ENCODE data around the gene FRYL. TPM values are rescaled to one million over a fixed set of nuclear protein-coding genes. Genes with fewer than 3 reads are reported as not detected.

The FRYL gene
- polyA plus RNA-seq, 3 donors = 10.8 to 15.8 (median 14.4) TPM

DNA sequence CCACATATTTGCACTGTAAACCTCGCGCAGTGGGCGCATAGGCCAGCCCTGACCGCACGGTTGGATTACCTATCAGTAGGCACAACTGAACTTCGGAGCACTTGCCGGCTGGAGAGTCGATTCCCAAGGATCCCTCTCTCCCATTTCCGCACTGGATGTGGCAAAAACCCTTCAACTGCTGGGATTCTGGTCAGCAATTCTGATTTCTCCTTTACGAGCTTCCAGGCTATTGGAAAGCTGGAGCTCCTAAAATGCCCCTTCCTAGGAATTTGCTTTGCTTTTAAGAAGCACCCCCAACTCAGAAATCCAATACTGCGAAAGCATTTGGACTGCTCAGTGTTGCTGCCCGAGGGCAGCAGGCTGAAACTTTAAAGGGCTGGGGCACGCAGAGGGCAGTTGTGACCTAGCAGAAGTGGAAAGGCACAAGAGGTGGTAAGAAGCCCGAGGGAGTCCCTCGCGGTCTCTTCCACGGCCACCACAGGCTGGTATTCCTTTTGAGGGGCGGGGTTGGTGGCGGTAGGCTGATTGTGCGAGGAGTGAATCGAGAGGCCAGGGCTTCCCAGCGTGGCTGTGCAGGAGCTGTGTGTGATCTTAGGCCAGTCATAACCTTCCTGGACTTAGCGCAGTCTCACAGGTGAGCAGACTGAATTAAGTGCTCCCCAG, 288.4 kb downstream of the FRYL start:
- no peak for DNase-seq
- WGBS (ENCODE audit: insufficient coverage) = 77% methylated on average over 19 of the region's 23 CpGs
- Histone ChIP-seq H3K9me3 (replicated peaks in 1 of 2; ENCODE audit: control insufficient read depth in 1 of 2, insufficient read depth in 1 of 2, low read length in 2 of 2) (peaks cover 0 to 3% of the 10 kb centered on the region in 2 donors), H3K4me2 (replicated peaks; ENCODE audit: extremely low read depth, low read length, poor library complexity, severe bottlenecking) (peak overlapping the region; percentile 62), H3K9ac (ENCODE audit: insufficient read depth, low read length, poor library complexity, severe bottlenecking) (no peak overlapping the region), H3K36me3 (replicated peaks in 1 of 2; ENCODE audit: control insufficient read depth in 1 of 2, insufficient read depth in 2 of 2, low read length in 2 of 2) (no peaks in the 10 kb centered on the region), H2AFZ (ENCODE audit: insufficient read depth, low read depth, low read length, poor library complexity, severe bottlenecking) (no peak overlapping the region), H4K20me1 (ENCODE audit: insufficient read depth, low read length) (no peaks in the 10 kb centered on the region), H3K4me3 (replicated peaks in 1 of 3; ENCODE audit: low read depth in 2 of 3, low read length in 3 of 3) (no peak overlapping the region), H3K27ac (ENCODE audit: low read depth in 1 of 2, low read length in 2 of 2) (no peak overlapping the region), H3K4me1 (ENCODE audit: control insufficient read depth in 1 of 2, insufficient read depth in 2 of 2, low read length in 2 of 2) (peaks cover 0 to 15% of the 10 kb centered on the region in 2 donors), H3K27me3 (ENCODE audit: control insufficient read depth in 2 of 2, insufficient read depth in 2 of 2, low read length in 2 of 2) (peaks cover 47 to 60% of the 10 kb centered on the region in 2 donors), H3K79me2 (ENCODE audit: insufficient read depth, low read length) (no peaks in the 10 kb centered on the region)
- Mint-ChIP-seq H3K27me3 (ENCODE audit: low read depth in 3 of 3) (peaks cover 51 to 65% (median 59%) of the 10 kb centered on the region in 3 donors), H3K4me3 (peak overlapping the region; percentile 12 to 72), H3K27ac (no peak overlapping the region), H3K36me3 (peaks cover 10 to 11% of the 10 kb centered on the region in 2 donors), H3K9me3 (peaks cover 0 to 12% (median 3%) of the 10 kb centered on the region in 7 donors), H3K4me1 (peaks cover 7% of the 10 kb centered on the region)
- TF ChIP-seq, protein P1, sequence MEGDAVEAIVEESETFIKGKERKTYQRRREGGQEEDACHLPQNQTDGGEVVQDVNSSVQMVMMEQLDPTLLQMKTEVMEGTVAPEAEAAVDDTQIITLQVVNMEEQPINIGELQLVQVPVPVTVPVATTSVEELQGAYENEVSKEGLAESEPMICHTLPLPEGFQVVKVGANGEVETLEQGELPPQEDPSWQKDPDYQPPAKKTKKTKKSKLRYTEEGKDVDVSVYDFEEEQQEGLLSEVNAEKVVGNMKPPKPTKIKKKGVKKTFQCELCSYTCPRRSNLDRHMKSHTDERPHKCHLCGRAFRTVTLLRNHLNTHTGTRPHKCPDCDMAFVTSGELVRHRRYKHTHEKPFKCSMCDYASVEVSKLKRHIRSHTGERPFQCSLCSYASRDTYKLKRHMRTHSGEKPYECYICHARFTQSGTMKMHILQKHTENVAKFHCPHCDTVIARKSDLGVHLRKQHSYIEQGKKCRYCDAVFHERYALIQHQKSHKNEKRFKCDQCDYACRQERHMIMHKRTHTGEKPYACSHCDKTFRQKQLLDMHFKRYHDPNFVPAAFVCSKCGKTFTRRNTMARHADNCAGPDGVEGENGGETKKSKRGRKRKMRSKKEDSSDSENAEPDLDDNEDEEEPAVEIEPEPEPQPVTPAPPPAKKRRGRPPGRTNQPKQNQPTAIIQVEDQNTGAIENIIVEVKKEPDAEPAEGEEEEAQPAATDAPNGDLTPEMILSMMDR (IDR thresholded peaks at IDR 0.05) = no peak
- intact Hi-C loops (cut with micrococcal nuclease) = no loop called here

GRCh38 chr4:48490680-48491513, 289.2 kb downstream of the FRYL start:
- no peaks in the 10 kb centered on the region for H4K20me1 ChIP-seq (ENCODE audit: insufficient read depth, low read length)
- Mint-ChIP-seq H3K9me3 (peaks cover 0 to 12% (median 3%) of the 10 kb centered on the region in 7 donors), H3K4me1 (peaks cover 7% of the 10 kb centered on the region), H3K27ac (no peak overlapping the region), H3K4me3 (peak overlapping the region; percentile 12 to 72), H3K27me3 (ENCODE audit: low read depth in 3 of 3) (peaks cover 52 to 67% (median 62%) of the 10 kb centered on the region in 3 donors), H3K36me3 (peaks cover 4% of the 10 kb centered on the region in 2 donors)
- H3K9ac ChIP-seq (ENCODE audit: insufficient read depth, low read length, poor library complexity, severe bottlenecking) = peak overlapping the region; percentile 17
- H3K27ac ChIP-seq (ENCODE audit: low read depth in 1 of 2, low read length in 2 of 2) = no peak overlapping the region
- H3K9me3 ChIP-seq (replicated peaks in 1 of 2; ENCODE audit: control insufficient read depth in 1 of 2, insufficient read depth in 1 of 2, low read length in 2 of 2) = peaks cover 0 to 3% of the 10 kb centered on the region in 2 donors
- peak overlapping the region; percentile 62 for H3K4me2 ChIP-seq (replicated peaks; ENCODE audit: extremely low read depth, low read length, poor library complexity, severe bottlenecking)
- intact Hi-C loops (cut with micrococcal nuclease) = no loop called here
- no peaks in the 10 kb centered on the region for H3K36me3 ChIP-seq (replicated peaks in 1 of 2; ENCODE audit: control insufficient read depth in 1 of 2, insufficient read depth in 2 of 2, low read length in 2 of 2)
- H3K79me2 ChIP-seq (ENCODE audit: insufficient read depth, low read length) = no peaks in the 10 kb centered on the region
- DNase-seq = peak; percentile 15 to 57 (median 30)
- H2AFZ ChIP-seq (ENCODE audit: insufficient read depth, low read depth, low read length, poor library complexity, severe bottlenecking) = no peak overlapping the region
- peaks cover 53 to 67% of the 10 kb centered on the region in 2 donors for H3K27me3 ChIP-seq (ENCODE audit: control insufficient read depth in 2 of 2, insufficient read depth in 2 of 2, low read length in 2 of 2)
- TF ChIP-seq, protein P1 (IDR thresholded peaks at IDR 0.05) = no peak
- peak overlapping the region in 1 of 3 experiments; percentile 55 for H3K4me3 ChIP-seq (replicated peaks in 1 of 3; ENCODE audit: low read depth in 2 of 3, low read length in 3 of 3)
- peaks cover 0 to 15% of the 10 kb centered on the region in 2 donors for H3K4me1 ChIP-seq (ENCODE audit: control insufficient read depth in 1 of 2, insufficient read depth in 2 of 2, low read length in 2 of 2)
- WGBS (ENCODE audit: insufficient coverage) = 13% methylated on average over 104 of the region's 104 CpGs

Measured in CD14-positive monocyte (primary cell).